HG03378 (cell line): ENCODE measurements around the gene PAPOLA.

Experiments
- ATAC-seq: cut with Tn5 transposase; IDR thresholded peaks from one replicate; pipeline ENCODE4 v1.9.1; 2021; ENCODE audit warnings: mild to moderate bottlenecking, moderate library complexity; ENCODE audit not compliant: unreplicated experiment

Gene PAPOLA

DNA sequence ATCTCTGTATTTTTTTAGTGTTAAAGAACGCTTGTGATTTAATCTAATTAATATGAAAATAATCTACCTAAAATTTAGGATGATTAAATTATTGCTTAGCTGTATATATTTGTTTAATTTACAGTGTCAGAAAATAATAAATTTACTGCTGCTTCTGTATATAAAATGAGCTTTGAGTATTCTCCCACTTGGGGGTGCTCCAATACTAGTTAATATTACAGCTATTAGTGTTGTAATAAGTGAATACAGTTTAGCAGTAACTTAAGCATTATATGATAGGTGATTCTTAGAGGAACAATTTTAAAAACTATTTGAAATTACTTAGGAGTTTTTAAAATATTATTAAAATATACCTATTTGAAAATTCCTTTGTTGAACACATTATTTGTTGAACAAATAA lies 62.2 kb downstream of the PAPOLA start:
- ATAC-seq: no peak

- ATAC-seq: no peak
Measured at GRCh38 chr14:96565811-96566210, 63.6 kb downstream of the PAPOLA start.

DNA sequence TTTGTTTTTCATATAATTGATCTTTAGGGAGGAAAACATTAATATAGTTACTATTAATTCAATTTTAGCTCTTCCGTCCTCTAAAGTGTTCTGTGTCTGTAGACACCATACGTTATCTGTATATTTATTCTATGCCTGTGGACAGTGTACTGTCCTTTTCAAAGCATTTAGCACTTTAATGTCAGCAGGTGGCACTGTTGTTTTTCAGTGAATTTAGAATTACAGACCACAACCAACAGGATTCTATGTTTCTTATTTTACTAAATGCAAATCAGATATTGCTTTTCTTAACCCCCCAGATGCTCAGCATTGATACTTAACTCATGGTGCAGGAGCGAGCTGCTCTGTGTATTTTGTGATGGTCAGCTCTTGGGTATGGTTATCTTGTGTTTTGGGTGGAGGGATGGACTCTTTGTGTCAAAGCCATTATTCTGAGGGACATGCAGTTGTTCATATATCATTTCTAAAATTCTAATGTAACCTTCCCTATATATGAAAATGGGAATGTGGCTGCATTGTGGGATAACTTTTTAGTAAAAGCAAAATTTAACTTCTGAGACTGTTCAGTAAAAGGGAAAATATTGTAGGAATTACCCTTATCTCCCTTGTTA lies 65.2 kb downstream of the PAPOLA start:
- ATAC-seq: no peak

- ATAC-seq: no peak
Measured at GRCh38 chr14:96568621-96569020, 66.4 kb downstream of the PAPOLA start.

DNA sequence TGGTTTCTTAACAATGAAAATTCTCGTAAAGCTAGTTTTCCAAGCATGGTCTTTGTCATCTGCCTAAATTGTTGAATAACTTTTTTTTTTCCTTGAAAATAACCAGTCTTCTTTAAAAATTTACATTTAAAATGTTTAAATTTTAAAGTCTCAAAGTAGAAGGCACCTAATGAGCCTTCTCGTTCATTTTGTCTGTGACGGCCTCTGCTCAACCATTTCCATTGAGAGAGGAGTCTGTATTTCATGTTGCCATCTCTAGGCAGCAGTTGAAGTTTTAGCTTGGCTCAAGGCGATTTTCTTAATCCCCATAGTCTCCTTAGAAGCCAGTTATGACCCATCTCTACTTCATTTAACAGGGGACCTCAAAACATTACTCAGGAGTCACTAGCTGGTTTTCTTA lies 69.1 kb downstream of the PAPOLA start:
- ATAC-seq: no peak

DNA sequence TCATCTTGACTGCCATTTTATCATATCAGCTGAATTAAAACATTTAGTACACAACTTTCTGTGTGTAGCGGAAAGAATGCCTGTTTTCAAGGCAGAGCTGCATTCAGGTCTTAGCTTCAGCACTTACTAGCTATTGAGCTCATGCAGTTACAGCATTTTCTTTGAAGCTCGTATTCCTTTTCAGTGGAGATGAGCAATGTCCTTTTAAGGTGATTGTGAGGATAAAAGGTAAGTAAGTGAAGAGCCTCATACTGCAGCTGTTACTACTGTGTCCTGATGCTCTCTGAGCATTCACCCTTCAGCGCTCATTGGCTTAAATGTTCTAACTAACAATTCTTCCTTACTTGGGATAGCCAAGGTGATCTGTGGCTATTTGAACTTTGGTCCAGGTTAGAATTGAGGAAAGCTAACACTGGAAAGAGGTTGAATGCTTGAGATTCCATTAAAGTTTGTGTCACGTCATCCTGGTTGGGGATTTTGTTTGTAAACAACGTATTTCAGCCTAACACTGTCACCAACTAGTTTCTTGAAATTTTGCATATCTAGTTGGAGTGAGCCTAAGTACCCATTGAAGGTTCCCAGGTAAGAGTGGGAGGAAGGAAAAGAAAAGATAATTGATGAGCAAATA lies 71.4 kb downstream of the PAPOLA start:
- no peak for ATAC-seq

DNA sequence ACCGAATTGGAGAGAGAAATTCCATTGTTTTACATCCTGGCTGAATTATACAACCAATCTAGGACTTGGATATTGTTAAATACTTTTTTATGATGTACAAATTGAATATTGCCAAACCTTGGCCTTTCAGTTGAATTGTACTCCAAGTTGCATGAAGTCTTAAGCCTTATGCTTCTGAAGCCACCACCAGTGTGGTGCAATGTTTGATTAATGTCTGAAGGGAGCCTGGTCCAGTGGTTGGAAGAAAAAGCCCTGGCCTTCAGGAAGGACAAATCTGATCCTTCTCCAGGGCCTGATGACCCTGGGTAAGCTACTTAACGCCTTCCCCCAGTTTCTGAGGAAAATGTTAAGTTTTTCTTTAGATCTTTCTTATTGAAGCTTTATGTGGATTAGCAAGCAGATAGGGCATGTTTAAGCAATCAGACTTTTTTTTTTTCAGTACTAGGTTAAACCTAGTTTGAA lies 72.0 kb downstream of the PAPOLA start:
- no peak for ATAC-seq

DNA sequence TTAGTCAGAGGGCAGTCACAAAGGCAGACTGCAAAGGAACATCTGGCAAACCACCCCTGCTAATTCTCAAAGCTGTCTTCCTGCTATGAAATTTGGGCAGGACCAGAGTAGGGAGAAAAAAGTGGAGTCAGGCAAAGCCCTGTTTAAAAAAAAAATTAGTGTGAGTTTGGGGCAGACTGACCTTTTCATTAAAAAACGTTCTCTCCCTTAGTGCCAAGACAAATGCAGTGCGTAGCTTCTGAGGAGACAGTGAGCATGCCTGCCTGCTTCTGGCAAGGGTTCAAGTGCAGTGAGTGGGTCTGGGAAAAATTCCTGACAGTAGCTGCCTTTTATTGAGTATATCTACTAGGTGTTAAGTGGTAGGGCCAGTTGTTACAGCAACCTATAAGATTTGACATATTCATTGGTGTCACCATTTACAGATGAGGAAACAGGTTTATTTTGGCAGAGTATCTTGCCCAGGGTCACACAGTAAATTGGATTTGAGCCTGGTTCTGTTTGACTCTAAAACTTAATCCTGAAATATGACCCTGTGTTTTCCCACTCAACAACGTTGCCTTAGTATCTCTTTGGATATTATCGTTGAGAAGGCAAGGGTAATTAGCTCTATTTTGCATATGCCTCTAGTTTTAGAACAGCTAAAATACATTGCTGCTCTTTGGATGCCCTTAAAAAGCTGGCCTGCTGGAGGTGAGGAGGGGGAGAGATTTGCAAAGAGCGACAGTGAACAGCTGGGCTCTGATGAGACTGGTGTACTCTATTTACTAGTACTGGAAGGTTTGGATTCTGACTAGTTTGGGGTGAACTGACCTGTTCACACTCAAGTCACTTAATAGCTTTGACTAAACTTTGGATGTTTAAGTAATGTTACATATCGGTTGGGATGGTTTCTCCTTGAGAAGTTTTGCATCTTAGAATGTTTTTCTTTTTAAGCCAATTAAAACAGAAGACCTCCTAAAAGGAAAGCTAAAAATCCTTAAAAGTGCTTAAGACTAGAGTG lies 72.8 kb downstream of the PAPOLA start:
- no peak for ATAC-seq

DNA sequence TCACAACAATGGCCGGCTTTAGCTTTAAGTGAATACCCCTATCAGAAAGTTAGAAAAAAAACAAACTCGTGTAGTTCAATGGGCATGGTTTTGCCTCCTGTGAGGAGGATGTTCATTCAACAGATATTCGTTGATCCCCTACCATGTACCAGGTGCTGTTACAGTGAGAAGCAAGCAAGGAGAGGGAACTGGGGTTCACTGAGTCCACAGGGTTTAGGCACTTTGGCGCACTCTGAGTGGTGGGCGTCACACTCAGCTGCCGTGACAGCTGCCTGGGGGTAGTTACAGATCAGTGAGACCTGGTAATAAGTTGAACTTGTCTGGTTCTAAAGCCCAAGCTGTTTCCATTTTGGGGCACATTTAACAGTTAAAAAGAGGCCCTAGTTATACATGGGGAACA lies 74.2 kb downstream of the PAPOLA start:
- no peak for ATAC-seq

DNA sequence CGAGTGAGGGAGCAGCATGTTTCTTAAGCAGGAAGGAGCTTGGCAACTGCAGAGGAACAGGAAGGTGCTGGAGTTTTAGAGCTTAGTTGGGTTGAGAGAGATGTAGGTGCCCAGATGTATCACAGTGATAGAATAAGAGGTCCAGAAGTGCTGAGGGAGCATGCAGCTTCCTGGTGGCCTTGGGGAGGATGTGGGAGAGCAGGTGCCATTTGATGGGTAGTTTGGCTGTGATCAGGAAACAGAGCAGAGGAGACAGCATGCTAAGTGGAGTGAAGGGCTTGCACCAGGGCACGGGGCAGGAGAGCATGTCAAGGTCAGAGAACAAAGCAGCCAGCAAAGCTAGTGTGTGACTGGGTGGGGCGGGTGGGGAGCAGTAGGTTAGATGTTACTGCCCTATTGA lies 74.8 kb downstream of the PAPOLA start:
- no peak for ATAC-seq

- ATAC-seq: no peak
Measured at GRCh38 chr14:96578619-96579018, 76.4 kb downstream of the PAPOLA start.

DNA sequence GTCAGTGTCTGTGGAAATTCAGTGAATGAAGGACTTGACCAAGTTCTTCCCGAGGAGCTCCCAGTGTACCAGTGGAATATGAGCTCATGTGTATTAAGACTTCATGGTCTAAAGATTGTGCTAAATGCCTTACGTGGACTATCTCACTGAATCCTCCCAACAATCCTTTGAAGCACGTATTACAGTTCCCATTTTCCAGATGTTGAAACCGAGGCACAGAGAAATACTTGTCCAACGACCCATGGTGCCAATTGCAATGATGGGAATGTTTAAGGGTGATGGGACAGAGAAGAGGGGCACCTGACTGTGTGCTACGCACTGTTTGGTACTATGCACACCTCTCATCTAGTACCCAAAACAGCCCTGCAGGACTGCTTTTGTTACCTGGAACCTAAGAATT lies 77.2 kb downstream of the PAPOLA start:
- no peak for ATAC-seq

DNA sequence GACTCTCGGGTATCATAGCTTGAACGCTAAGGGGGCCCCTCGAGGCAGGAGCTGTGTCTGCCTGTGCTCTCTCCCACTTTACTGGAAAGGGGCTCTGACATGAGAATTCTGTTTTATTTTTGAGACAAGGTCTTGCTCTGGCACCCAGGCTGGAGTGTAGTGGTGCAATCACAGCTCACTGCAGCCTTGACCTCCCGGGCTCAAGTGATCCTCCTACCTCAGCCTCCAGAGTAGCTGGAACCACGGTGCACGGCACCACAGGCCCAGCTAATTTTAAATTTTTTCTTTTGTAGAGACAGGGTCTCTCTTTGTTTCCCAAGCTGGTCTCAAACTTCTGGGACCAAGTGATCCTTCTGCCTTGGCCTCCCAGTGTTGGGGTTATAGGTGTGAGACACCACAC lies 77.7 kb downstream of the PAPOLA start:
- ATAC-seq: no peak

DNA sequence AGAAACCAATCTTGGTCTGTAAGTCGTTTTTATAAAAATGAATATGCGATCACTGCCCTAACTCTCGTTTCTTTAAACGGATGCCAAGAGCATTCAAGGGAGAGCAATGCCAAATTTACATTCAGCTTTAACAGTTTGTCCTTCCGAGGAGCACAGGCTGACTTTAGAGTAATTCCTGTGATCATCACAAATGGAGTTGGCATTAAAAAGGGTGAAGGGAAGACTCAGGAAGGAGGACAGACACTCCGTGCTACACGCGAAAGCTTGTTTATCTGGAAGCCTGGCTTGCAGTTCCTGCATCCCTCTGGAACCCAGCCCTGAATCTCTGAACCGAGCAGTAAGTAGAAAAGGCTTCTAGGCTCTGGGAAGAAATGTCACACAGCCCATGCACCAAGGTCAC lies 78.4 kb downstream of the PAPOLA start:
- no peak for ATAC-seq

GRCh38 chr14:96581026-96581425 lies 78.8 kb downstream of the PAPOLA start:
- no peak for ATAC-seq

GRCh38 chr14:96581902-96582301 lies 79.7 kb downstream of the PAPOLA start:
- ATAC-seq: no peak

DNA sequence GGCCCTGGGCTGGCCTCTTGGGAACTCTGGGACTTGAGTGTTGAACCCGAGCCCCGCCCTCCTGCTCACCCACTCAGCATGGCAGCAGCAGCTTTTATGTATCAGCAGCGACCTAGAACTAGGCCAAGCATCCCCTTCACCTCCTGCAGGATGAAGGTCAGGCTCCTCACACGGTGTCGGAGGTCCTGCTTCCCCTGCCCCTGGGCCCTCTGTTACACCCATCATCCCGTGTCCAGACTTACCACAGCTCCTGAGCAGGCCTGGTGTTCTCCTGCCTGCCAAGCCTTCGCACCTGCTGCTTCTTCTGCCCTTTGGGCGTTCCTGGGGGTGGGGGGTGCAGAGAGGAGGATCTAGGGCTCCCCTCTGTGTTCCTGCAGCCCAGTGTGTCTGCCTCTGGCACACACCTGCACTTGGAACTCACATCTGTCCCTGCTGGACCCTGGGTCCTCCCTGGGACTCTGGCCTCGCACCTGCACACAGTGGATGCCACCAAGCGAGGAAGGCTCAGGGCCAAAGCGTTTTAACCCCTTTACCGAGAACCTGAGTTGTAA lies 80.3 kb downstream of the PAPOLA start:
- no peak for ATAC-seq

- no peak for ATAC-seq
Measured at GRCh38 chr14:96582995-96583394, 80.8 kb downstream of the PAPOLA start.

- ATAC-seq: no peak
Measured at GRCh38 chr14:96583569-96584041, 81.4 kb downstream of the PAPOLA start.

GRCh38 chr14:96584199-96584906 lies 82.2 kb downstream of the PAPOLA start:
- ATAC-seq: peak; percentile 54
